T-helper 1 cell treated with Interleukin-12 subunit alpha and Interleukin-12 subunit beta and Interleukin-4 antibody, amounts not matched to agents 30 μg/mL and 1 μg/mL, for 36 hours (primary cell): ENCODE results near the gene EXPH5.

ENCODE experiments used
- H3K27ac Mint-ChIP-seq: one replicate; pipeline ENCODE4 v1.8.0; 2021; ENCODE audit warnings: mild to moderate bottlenecking, mixed read lengths
- H3K27me3 Mint-ChIP-seq: one replicate; pipeline ENCODE4 v1.8.0; 2021; ENCODE audit warnings: low read depth, mixed read lengths
- H3K36me3 Mint-ChIP-seq: one replicate; pipeline ENCODE4 v1.8.0; 2021; ENCODE audit warnings: low read depth, mixed read lengths
- H3K4me1 Mint-ChIP-seq: one replicate; pipeline ENCODE4 v1.8.0; 2021; ENCODE audit warnings: low read depth, mixed read lengths
- H3K4me3 Mint-ChIP-seq: one replicate; pipeline ENCODE4 v1.8.0; 2021; ENCODE audit warnings: mild to moderate bottlenecking, moderate library complexity, mixed read lengths
- H3K9me3 Mint-ChIP-seq: one replicate; pipeline ENCODE4 v1.8.0; 2021; ENCODE audit warnings: mixed read lengths

Gene EXPH5

DNA sequence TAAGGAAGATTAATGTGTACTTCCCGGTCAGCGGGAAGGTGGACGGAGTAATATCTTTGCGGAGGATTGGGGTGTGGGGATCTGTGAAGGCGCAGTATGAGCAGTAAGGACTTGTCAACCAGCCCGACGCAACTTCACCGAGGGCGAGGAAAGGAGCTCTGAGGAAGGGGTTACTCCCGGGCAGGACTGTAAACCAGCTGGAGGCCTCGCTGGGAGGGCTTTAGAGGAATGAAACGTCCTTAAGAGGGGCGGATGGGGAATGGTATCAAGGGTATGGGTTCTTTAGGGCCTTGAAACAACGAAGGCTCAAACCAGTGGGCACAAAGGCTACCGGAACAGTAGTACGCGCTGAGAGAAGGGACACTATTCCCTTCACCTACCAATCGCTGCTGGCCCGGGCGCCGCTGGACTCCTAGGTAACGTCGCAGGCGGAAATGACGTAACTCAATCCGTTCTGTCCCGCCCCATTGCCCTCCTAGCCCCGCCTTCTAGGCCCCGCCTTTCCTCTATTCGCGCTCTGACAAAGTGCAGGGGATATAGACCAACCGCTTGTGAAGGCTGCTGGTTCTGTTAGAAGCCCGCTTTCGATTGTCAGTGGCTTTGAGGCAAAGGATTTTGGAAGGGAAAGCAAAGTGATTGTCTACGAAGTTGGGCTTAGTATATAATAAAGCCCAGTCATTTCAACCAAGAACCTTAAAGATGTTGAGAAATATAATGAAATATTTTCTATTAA is 126.3 kb downstream of the EXPH5 start, which contains the start of gene C11orf65:
Gene C11orf65 (minus strand): TSS at position 439 of the 733 bp plus-strand sequence. CDS start 5,970 bp downstream, outside the sequence.
- Mint-ChIP-seq H3K4me1 (peaks cover 13% of the 10 kb centered on the region), H3K27me3 (no peaks in the 10 kb centered on the region), H3K36me3 (no peaks in the 10 kb centered on the region), H3K4me3 (peak within 1 kb of the TSS; percentile 98), H3K27ac (peak within 1 kb of the TSS; percentile 100), H3K9me3 (no peaks in the 10 kb centered on the region)

DNA sequence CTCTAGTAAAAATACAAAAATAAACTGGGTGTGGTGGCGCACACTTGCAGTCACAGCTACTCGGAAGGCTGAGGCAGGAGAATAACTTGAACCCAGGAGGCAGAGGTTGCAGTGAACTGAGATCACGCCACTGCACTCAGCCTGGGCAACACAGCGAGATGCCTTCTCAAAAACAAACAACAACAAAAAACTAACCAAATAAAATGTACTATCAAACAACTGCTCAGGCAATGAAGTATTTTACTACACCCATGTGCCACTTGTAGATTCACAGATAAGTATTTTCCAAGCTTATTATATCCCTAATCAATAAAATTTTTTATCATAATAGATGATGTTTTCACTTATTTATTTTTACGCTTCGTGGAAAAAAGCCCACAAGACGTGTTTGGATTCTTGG is 127.2 kb downstream of the EXPH5 start:
- Mint-ChIP-seq H3K4me3 (peak overlapping the region; percentile 98), H3K36me3 (no peaks in the 10 kb centered on the region), H3K27ac (peak overlapping the region; percentile 100), H3K4me1 (peaks cover 13% of the 10 kb centered on the region), H3K27me3 (no peaks in the 10 kb centered on the region), H3K9me3 (no peaks in the 10 kb centered on the region)
